Epithelial cell of proximal tubule (primary cell): ENCODE measurements around the gene FRS3. TPM values are rescaled to one million over a fixed set of nuclear protein-coding genes. Genes with fewer than 3 reads are reported as not detected.

ENCODE experiments used
- DNase-seq: peaks from one replicate; pipeline ENCODE4 v3.0.0-alpha.2; 2011; ENCODE audit warnings: low read depth
- H3K4me3 ChIP-seq: 2 replicates; pipeline ENCODE4 v1.5.1; 2011; ENCODE audit warnings: low read depth, mild to moderate bottlenecking, low read length
- total RNA-seq: library from RNA; depleted of rRNA; stranded (reverse); fragments of >200 nt; gene quantifications from 2 replicates; pipeline ENCODE4 v1.2.3, GENCODE V29; 2015
- TF ChIP-seq, protein P1 (sequence below): conservative IDR thresholded peaks from 2 replicates; pipeline ENCODE4 v1.5.1; 2012; ENCODE audit warnings: low read depth, mild to moderate bottlenecking, low read length

The FRS3 gene
- total RNA-seq, 1 donor from 2014 or later: 6.1 TPM

DNA sequence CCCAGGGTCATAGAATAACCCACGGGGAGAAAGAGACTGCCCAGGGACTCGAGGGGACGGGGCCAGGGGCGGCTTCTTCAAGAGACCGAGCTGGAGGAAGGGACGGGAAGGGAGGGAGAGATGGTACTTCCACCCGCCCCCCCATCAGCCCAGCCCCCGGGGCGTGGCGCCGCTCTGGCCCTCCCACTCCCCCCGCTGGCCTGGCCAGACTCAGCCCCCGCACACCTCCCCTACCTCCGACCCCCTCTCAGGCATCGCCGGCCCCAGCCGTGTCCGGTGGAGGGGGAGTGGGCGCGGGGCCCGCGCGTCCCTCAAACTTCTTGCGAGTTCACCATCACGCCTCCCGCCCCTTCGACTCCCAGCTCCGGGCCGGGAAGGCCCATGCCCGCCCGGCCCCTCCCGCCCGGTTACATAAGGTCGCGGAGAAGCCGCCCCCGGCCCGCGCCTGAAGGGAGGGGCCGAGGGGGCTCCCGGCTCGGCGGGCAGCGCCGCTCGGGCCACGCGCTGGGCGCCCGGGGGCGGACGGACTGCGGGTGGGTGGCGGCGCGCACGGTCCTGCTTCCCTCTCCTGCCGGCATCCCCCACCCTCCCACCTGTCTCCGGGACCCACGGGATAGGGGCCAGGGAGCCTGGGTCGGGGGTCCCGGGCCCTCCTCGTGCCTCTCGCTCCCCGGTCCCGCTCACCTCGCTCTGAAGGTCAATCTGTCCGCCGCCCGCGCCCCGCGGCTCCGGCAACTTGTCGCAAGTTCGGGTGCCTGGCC, 44.9 kb downstream of the FRS3 start:
- H3K4me3 ChIP-seq: peak overlapping the region; percentile 81
- TF ChIP-seq, protein P1, sequence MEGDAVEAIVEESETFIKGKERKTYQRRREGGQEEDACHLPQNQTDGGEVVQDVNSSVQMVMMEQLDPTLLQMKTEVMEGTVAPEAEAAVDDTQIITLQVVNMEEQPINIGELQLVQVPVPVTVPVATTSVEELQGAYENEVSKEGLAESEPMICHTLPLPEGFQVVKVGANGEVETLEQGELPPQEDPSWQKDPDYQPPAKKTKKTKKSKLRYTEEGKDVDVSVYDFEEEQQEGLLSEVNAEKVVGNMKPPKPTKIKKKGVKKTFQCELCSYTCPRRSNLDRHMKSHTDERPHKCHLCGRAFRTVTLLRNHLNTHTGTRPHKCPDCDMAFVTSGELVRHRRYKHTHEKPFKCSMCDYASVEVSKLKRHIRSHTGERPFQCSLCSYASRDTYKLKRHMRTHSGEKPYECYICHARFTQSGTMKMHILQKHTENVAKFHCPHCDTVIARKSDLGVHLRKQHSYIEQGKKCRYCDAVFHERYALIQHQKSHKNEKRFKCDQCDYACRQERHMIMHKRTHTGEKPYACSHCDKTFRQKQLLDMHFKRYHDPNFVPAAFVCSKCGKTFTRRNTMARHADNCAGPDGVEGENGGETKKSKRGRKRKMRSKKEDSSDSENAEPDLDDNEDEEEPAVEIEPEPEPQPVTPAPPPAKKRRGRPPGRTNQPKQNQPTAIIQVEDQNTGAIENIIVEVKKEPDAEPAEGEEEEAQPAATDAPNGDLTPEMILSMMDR: no peak
- no peak for DNase-seq

DNA sequence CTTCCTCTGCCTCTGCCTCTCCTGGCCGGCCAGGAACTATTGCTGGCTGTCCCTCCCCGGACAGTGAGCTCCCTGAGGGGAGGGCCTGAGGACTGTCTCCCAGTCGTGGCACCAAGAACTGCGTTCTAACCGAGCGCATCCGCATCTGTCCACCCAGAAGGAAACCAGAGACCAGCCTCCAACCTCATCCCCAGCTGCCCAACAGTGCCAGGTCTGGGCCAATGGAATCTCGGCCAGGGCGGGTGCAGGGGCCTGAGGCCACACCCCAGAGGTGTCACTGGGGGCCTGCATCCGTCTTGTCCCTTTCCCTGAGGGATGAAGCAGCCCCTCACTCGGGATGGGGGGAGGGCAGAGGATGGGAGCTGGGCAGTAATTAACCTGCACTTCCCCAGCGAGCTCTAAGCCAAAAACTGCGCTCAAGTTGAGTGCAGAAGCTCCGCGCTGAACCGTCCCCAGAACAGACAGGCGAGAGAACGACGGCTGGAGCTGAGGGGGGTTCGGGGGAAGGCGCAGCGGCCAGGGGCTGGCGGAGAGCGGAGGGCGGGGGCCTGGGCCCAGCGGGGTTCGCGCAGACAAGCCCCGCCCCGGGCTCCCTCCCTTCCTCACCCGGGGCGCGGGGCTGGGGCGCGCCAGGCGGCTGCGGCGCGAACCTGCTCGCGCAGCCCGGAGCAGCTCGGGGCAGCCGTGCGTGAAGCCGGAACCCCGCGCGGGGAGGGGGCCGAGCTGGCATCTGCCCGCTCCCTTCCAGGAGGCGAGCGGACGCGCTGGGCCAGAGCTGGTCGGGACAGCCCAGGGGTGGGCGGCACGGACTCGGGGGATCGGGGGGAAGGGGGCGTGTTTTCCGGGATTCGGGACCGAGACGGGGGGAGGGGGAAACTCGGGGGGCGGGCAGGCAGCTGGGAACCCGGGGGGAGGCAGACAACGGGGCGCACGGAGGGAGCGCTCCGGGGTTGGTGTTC, 45.7 kb downstream of the FRS3 start:
- peak overlapping the region; percentile 81 for H3K4me3 ChIP-seq
- no peak for DNase-seq
- TF ChIP-seq, protein P1: no peak

DNA sequence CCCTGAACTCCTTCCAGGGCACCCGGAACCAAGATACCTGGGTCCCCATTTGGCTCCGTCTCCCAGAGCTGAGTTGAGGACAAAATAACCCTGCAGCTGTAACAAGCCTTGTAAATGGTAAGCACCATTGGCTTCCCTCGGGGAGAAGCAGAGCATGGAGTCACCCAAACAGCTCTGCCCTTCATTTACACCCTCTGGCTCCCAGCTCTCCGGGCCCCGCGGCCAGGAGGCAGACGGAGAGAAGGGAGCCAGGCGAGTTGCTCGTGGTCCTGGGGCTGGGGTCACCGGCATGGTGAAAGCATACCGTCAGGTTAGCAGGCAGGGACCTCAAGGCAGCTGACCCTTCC, 46.4 kb downstream of the FRS3 start:
- DNase-seq: no peak
- H3K4me3 ChIP-seq: peak overlapping the region; percentile 81
- TF ChIP-seq, protein P1: no peak

DNA sequence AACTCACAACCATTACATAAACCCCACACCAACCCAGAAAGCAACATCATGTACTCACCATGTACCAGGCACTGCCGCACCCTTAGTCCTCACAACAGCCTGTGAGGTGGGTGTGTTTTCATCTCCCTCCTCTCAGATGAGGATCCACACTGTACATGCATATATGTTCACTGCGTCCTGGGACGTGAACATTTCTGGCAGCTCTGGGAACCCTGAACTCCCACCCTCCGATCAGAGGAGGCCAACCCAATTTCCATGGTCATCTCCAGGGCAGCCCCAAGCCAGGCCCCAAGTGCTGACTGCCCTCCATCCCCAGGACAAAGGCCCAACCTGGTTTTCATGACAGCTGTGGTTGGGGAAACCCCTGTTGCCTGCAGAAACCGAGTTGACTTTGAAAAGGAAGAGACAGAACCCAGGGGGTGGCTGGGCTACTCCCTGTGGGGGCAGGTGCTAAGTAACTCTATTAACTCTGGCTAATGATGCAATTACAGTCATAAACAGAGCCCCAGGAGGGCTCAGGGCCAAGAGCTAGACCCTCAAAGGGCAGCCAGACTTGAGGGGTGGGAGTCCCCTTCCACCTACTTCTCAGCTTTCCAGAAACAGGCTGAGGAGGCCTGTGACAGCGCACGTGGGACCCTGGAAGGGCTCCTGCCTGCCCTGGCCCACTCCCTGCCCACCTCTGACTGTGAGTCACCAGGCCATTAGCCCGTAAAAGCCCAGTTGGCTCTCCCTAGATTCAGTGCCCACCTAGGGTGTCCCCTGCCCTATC, 46.9 kb downstream of the FRS3 start:
- DNase-seq: no peak
- TF ChIP-seq, protein P1: no peak
- peak overlapping the region; percentile 81 for H3K4me3 ChIP-seq

DNA sequence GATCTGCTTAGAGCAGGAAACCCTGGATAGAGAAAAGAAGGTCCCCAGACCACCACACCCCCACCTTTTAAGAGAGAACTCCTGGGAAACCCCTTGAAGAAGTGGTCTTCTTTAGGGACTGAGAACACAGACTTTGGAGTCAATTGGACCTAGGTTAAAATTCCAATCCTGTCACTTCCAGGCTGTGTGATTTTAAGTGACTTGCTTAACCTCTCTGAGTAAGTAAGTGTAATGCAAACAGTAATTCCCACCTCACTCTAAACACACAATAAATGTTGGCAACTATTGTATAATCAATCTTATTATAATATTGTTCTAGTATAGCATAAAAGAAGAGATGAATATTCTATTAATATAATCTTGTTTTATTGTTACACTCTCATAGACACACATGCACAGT, 47.6 kb downstream of the FRS3 start:
- peak overlapping the region; percentile 81 for H3K4me3 ChIP-seq
- TF ChIP-seq, protein P1: no peak
- DNase-seq: no peak

DNA sequence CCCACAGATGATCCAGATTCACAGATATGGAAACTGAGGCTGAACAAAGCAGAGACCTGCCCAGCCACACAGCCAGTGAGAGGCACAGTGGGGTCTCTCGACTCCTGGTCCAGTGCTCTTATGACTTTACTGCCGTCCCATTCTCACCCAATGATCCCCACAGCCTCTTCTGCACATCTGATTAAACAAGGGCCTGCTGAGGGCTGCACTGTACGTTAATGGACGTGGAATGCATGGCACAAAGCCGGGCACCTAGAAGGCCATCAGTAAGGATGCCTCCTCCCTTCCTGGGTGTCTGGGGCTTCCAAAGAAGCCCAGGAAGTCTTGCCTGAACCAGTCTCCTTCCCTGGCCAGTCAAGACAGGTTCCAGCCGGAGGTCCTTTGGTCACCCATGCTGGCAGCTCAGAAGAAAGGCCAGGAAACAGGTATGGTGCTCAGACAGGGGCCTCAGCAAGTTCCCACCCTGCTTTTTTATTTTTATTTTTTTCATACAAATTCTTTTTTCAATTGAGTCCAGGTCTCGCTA, 48.1 kb downstream of the FRS3 start:
- H3K4me3 ChIP-seq: no peak overlapping the region
- no peak for DNase-seq
- TF ChIP-seq, protein P1: no peak
